CD4-positive, alpha-beta T cell treated with Interleukin-15 for 1 hour (primary cell): ENCODE data around the gene SERPINE3.

Source experiments
- DNase-seq: peaks from one replicate; pipeline ENCODE4 v3.0.0-alpha.2; 2020

The SERPINE3 gene

GRCh38 chr13:51364404-51365008 is 25.0 kb downstream of the SERPINE3 start:
- DNase-seq, result no peak

- no peak for DNase-seq
Measured at GRCh38 chr13:51370116-51370515, 30.6 kb downstream of the SERPINE3 start.

GRCh38 chr13:51370811-51371210 is 31.3 kb downstream of the SERPINE3 start:
- no peak for DNase-seq

- no peak for DNase-seq
Measured at GRCh38 chr13:51371768-51372399, 32.4 kb downstream of the SERPINE3 start.

- DNase-seq, result no peak
Measured at GRCh38 chr13:51373451-51373850, 34.0 kb downstream of the SERPINE3 start.

GRCh38 chr13:51380269-51380668 is 40.8 kb downstream of the SERPINE3 start:
- no peak for DNase-seq

- no peak for DNase-seq
Measured at GRCh38 chr13:51385114-51385513, 45.6 kb downstream of the SERPINE3 start.

GRCh38 chr13:51394724-51395123 is 55.2 kb downstream of the SERPINE3 start:
- DNase-seq, result no peak

GRCh38 chr13:51396352-51396751 is 56.9 kb downstream of the SERPINE3 start:
- DNase-seq, result no peak

GRCh38 chr13:51397262-51397941 is 57.9 kb downstream of the SERPINE3 start:
- no peak for DNase-seq

GRCh38 chr13:51405176-51405575 is 65.7 kb downstream of the SERPINE3 start:
- no peak for DNase-seq

- DNase-seq, result no peak
Measured at GRCh38 chr13:51412431-51412830, 72.9 kb downstream of the SERPINE3 start.
